Occipital lobe (tissue), 2 donors: ENCODE measurements around the gene OR51T1. TPM values are rescaled to one million over a fixed set of nuclear protein-coding genes. Genes with fewer than 3 reads are reported as not detected.

ENCODE experiments used
- DNase-seq: peaks from one replicate; lab custom pipeline; 2025; lab: John Stamatoyannopoulos, UW
- total RNA-seq: library from RNA; depleted of rRNA; stranded (reverse); fragments of >200 nt; gene quantifications from one replicate; pipeline ENCODE4 v1.2.3, GENCODE V29; 2014

Gene OR51T1
- total RNA-seq, 1 donor from 2014 or later = not detected

DNA sequence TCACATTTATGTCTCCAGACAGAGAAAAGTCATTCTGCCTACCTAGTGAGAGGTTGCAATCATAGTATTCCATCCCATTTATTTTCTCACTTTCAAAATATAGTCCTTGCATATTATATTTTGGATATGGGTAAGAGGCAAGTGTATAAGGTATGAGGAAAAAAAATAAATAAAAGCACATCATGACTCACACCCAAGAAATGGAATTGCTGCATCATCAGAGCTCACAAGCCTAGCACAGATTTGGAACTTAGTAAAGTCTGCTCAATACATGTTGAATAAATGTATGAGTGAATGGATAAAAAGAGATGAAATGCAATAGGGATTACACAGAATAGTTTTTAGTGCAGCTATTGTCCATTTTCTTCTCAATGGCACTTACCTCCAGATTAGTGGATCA lies 44.9 kb downstream of the OR51T1 start:
- no peak for DNase-seq

Other genes starting within 250 kb of the OR51T1 start
- not detected for gene OR51D1, start 244.4 kb upstream of the OR51T1 start, total RNA-seq
- 0.16 TPM for gene OR51E1, start 237.9 kb upstream of the OR51T1 start, total RNA-seq
- not detected for gene OR51E2, start 184.0 kb upstream of the OR51T1 start, total RNA-seq
- gene MMP26, start 177.1 kb upstream of the OR51T1 start, total RNA-seq = not detected
- gene OR51F1, start 112.0 kb upstream of the OR51T1 start, total RNA-seq = not detected
- gene OR52R1, start 77.5 kb upstream of the OR51T1 start, total RNA-seq = not detected
- gene OR51F2, start 60.6 kb upstream of the OR51T1 start, total RNA-seq = not detected
- gene OR51S1, start 32.7 kb upstream of the OR51T1 start, total RNA-seq = not detected
- not detected for gene OR51A7, start 21.9 kb downstream of the OR51T1 start, total RNA-seq
- not detected for gene OR51G2, start 37.5 kb downstream of the OR51T1 start, total RNA-seq
- gene OR51G1, start 42.4 kb downstream of the OR51T1 start, total RNA-seq = not detected
- not detected for gene OR51A4, start 65.7 kb downstream of the OR51T1 start, total RNA-seq
- not detected for gene OR51A2, start 73.8 kb downstream of the OR51T1 start, total RNA-seq
- gene OR51L1, start 113.0 kb downstream of the OR51T1 start, total RNA-seq = not detected
- gene OR52J3, start 164.6 kb downstream of the OR51T1 start, total RNA-seq = not detected
- gene OR52E2, start 177.7 kb downstream of the OR51T1 start, total RNA-seq = not detected
- not detected for gene OR52E1, start 187.7 kb downstream of the OR51T1 start, total RNA-seq